SW 1271 (cell line): Measurements from ENCODE around the gene FARS2.

Experiments
- DNase-seq, 2 experiments: peaks; one replicate each; lab custom pipeline; 2025; lab: John Stamatoyannopoulos, UW

The FARS2 gene

DNA sequence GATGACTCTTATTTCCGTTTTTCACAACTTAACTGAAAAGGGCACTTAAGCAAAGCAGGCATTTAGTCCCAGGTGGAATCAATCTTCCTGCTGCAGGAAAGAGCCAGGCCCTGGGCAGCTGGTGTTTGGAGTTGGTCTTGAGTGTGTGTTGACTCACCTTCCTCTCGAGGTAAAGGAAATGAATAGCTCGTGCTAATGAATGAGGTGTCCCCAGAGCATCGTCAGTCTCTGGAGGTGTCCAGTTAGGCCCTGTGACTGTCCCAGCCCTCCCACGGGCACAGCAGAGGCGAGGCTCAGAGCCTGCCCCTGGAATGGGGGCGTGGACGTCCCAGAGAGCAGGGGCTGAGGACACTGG lies 467.7 kb downstream of the FARS2 start:
- peak in 1 of 2 experiments; percentile 35 for DNase-seq

DNA sequence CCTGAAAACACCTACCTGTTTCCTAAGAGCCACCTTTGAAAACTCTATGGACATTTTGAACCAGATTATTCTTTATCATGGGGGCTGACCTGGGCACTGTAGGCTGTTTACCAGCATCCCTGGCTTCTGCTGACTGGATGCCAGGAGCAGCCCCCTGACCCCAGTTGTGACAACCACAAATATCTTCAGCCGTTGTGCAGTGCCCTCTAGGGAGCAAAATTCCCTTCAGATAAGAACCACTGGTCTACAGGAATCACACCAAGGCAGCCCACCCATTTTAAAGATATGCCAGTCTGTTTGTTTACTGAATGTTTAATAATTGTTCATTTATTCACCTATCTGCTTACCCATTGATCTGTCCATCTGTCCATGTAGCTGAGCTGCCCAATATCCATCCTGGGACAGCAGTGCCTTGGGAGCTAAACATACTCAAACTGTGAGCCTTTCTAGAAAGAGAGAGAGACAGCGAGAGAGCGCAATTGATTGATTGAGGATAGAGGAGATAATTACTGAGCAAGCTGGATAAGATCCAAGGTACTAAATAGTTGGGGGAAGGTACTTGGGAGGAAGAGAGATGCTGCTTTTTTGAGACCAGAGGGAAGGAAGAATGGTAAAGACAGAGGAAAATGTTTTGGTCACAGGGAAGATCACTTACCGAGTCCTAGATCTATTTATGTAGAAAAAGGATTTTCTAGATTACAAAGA lies 468.7 kb downstream of the FARS2 start:
- DNase-seq = no peak

DNA sequence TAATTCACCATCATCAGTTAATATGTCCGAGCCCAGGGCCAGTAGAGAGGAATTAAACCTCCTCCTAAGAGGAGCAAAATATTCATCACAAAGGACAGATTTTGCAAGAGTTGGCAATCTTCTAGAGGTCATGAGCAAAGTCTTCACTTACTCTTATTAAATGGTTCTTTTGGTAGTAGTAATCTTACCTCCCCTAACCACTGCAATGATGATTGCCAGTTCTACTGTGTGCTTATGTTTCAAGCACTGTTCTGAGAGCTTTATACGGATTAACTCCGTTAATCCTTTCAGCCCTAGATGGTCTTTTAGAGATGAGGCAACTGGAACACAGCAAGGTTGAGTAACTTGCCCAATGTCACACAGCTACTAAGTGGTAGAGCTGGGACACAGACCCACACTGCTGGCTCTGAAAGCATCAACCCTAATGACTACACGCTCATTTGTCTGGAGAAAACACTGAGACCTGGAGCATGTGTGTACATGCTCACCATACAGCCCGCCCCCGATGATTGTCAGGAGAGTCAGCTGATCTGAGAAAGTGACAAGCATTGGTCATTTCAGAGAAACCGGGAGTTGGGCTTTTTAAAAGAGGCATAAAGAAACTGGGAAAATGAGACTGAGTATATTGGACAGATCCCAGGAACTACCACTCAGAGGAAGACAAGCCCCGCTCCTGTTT lies 469.4 kb downstream of the FARS2 start:
- no peak for DNase-seq

DNA sequence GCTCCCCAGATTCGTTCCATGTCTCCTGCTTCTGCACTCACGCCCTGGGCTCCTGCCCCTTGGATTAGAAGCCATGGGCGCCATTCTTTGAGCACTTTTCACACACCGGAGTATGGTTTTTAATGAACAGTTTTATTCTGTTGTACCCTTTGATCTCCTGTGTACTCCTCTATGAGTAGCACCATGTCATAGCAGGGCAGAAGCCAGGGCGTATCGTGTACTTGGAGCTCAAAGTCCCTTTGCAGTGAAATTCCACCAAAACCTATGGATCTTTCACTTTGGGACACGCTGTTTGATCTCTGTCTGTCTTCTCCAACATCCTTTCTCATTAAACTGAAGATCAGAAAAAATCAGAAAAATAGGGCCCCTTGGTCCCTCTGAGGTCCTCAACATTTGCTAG lies 470.1 kb downstream of the FARS2 start:
- DNase-seq = no peak

DNA sequence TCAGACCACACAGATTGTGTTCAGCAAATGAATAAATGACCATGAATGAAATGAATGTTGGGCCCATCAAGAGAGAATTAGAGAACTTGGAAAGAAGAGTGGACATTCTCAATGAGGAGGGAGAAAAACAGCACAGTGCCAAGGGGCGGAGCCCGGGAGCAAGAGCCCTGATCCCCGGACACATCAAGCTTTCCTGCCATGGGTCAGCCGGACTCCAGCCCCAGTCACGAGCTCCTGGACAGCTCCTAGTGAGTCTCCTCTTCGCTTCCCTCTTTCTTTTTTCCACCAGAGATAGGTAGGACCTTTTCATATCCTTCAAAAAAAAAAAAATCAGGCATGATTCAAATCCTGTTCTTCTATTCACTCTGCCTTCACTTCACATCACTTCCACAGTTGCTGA lies 471.2 kb downstream of the FARS2 start:
- no peak for DNase-seq

DNA sequence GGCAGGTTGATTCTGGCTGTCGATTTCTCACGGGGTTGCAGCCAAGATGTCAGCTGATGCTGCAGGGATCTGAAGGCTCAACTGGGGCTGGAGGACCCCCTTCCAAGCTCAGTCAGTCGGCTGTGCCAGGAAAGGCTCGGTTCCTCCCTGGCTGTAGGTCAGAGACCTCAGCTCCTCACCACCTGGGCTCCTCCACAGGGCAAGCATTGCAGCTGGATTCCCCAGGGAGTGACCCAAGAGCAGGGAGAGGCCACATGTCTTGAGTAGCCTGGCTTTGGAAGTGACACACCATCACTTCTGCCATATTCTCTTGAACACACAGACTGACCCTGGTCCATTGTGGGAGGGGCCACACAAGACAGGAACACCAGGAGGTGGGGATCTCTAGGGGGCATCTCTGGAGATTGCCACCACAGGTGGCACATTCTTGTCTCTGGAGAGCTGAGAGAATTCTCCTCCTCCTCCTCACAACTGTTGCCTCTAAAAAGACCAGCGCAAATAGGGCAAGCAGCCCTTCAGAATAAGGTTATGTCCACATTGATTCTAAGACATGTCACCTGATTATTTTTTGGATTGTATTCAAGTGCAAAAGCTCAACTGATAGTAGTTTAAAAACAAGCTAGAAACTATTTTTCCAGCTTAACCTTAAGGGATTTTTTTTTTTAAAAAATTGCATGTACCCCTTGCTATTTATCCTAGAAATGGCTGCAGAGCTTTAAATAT lies 474.9 kb downstream of the FARS2 start:
- no peak for DNase-seq

DNA sequence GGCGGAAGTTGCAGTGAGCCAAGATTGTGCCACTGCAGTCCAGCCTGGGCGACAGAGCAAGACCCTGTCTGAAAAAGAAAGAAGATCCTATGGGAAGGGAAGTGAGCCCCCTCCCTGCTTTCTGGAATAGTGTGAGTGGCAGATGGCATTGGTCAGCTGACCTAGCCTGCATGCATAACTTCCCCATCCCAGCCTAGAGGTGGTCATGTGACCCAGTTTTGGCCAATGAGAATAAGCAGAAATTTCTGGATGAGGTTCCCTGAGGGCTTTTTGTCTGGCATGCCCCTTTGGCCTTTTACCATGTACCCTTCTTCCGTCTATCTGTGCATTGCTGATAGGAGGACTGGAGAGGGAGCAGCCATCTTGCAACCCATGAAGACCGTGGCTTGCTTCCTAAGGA lies 476.1 kb downstream of the FARS2 start:
- DNase-seq = no peak

DNA sequence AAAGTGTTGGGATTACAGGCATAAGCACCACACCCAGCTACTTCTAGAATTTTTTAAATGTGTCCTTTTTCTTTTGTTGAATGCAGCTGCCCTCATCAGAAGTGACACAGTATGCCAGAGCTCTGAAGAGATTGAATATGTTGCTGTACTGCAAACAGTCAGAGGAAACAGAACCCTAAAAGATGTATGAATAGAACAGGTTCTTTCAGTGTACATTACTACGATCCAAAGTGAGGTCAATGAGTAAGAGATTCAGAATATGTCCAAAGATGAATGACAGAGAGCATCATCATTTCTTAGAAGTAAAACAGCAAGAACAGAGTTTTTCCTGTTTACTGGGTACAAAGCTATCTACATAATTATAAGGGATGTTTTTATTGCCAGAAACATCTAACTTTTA lies 476.9 kb downstream of the FARS2 start:
- DNase-seq = no peak

DNA sequence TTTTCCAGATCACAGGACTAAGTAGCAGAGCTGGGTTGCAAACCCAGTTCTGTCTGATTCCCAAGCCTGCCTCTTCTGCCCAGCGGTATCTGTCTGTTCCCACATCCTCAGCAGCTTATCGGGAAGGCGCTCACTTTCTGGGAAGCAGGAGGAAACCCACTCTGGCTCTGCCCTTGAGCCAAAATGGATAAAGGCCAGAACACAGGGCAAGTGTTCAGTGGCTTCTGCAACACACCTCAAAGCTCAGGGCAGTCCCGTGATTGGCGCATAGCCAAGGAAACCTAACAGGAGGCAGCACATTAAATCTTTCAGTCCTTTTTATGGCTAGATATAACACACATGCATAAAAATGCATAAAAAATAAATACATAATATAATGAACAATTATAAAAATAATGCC lies 483.2 kb downstream of the FARS2 start:
- no peak for DNase-seq

DNA sequence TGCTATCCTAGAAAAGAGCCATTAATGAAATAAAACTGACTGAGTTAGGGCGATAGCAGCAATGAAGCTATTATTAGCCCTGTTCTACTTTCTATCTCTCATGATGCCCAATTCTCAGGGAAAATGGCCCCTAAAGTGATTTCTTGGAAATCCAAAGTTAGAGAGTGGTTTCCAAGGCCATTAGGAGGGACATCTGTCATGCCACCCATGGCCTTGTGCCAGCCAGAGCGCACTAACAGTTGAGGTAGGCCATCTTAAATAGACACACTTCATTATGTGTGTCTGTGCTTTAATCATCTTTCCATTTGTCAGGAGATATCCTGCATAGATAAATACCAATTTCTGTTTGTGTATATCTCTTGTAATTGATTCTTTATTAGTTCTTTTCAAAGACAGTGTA lies 483.8 kb downstream of the FARS2 start:
- no peak for DNase-seq

DNA sequence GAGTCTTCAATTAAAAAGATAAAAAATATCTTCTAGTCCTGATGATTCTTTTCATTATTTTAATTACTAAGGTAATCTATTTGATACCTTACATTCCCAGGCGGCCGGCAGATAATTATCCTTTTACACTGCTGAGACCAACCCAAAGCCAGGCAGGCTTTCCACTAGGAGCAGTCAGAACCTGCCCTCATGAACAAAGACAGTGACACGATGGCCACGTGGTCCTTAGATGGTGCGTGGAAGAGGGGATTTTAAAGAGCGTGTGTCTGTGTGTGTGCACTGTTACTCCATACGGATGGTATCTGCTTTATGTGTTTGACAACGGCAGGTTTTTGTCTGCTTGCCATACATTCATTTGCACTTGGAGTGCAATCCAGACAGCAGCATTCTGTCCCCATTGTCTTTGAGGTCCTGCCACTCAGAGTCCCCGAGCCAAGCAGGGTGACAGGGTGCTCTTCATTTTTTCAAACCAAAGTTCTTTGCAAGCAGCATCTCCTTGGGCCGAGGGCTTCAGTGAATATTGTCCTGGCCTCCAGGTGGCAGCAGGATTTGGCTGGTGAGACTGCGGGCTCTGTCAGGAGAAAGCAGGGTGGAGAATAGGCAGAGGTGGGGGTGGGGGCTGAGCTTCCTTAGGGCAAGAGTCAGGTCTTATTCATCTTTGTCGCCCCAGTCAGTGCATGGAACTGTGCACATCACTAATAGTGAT lies 484.9 kb downstream of the FARS2 start:
- DNase-seq = no peak

DNA sequence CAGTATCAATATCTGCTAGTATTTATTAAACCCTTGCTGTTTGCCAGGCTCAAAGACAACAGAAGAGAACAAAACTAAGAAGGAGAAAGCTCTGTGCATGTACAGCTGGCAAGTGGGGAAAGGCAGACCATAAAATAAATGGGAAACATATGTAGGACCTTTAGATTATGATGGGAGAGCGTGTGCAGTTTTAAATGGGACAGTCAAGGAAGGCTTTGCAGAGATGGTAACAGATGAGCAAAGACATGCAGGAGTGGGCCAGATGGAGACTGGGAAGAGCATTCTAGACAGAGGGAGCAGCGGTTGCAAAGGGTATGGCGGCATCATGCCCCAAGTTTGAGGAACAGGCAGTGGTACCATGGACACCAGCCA lies 485.4 kb downstream of the FARS2 start:
- no peak for DNase-seq

DNA sequence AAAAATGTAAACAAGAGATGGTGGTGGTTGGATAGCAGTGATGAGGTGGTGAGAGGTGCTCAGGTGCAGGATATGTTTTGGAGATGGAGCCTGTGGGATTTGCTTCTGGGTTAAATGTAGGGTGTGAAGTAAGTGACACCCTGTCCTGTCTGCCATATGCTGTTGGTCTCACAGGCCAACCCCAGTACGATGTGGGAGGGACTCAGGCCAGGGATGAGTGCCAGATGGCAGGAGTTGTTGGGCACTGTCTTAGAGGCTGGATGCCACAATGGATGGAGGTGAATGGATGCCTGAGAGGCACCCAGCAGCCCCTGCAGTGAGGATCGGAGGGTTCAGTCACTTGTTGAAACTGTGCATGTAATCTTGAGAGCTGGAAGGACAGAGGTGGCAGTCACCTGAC lies 486.1 kb downstream of the FARS2 start:
- DNase-seq = no peak

DNA sequence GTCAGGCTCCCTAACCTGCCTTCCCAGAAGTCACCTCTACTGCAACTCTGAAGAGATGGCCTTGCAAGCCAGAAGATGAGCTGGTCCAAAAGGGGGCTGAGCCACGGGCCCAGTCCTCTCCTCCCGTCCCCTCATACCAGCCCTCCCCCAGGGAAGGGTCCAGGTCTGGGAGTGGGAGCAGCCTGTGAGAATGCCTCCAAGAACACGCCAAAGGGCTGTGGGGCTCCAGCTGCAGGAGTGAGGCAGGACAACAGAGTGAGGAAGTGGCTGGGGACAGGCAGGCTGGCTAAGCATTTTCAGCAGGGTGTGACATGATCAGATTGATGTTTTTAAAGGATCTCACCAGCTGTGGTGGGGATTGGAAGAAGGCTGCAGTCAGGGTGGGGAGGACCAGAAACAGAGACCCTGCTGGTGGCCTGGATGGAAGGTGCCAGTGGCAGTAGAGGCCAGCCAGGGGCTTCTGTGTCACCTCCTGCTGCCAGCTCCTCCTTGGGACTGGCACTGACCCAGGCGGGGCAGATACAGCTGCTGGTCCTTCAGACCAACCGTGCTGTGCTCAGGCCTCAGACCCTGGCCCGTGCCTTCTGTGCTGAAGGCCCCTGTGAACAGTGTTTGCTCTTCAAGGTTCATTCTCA lies 487.8 kb downstream of the FARS2 start:
- DNase-seq = no peak

DNA sequence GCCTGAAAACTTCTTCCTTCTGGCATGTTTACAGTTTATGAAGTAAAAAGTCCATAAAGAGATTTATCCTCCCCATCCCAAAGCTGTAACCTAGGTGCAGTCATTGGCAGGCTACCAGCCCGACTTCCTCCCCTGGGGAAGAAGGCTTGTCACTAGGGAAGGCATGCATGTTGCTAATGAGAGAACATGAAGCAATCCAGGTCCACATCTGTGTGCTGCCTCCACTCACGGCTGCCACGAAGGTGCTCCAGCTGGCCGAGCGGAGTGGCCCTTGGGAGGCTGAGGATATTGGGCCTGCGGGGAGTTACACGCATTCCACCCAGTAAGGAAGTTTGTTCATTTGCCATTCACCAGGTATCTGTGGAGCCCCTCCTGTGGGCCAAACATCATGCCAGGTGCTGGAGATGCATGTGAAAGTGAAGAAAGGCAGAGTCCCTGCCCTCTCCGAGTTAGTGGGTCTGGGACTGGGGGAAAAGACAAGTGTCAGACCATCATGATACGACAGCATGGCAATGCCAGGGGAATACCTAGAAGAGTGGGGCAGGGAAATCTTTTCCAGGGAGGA lies 488.4 kb downstream of the FARS2 start:
- DNase-seq = no peak

DNA sequence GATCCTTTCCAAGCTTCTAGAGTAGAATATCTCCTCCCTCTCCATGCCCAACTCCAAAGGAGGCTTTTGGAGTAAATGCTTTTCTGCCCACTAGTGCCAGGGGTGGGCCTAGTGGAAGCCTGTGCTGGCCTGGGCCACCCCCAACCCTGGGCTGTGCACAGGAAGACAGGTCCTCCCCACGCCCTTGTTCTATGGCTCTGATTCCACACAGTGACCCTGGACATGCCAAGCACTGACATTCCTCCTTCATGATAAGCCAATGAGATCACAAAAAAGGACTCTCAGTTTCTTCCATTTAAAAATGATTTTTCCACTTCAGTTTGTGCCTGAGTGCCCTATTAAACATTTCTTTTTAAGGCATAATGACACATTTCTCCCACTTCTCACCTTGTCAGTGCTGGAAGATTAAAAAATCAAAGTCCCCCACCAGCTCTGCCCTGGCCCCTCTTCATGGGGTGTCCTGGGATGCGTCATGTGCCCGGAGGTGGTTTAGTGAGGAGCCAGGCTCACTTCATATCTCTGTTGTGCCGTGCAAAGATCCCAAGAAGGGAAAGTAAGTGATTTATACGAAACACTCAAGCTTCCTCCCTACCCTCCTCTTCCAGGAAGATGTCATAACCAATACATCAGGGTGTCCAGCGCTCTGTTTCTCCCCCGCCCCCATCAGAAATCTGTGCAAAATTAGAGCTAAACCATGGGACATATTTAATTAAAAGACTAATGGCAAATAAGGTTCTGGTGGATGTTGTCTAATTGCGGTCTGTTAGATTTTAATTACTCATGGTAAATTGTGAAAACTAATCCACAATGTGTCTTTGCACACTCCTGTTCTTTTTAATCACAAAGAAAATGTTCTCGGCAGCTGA lies 490.4 kb downstream of the FARS2 start:
- no peak for DNase-seq

DNA sequence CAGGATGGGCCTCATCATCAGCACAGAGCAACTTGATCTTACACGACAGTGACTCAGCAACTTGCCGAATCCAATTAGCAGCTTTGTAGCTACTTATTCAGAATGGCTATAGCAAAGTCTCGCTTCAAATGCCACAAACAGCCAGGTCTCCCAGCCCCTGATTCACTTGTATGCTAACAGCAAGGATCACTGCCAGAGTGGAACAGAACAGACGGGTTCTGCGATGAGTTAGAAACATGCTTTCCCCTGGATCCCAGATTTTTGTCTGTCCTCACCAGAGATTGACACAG lies 491.0 kb downstream of the FARS2 start:
- no peak for DNase-seq

DNA sequence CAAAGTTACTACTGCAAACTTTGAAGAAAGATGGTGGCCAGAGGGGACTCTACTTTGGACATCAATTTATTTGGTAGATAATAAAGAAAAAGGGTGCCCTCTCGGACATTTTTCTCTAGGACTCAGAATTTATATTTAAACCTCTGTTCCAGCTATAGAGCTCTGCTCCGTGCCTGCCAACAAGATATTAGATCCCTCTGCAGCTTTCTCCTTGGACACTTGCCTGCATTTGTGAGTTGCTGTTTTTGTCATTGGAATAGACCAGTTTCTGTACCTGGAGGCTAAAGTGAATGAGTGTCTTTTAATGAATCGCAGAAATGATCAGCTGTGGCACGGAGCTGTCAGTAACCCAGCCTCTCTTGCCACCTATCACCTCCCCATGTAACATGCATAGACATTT lies 491.9 kb downstream of the FARS2 start:
- DNase-seq = no peak

DNA sequence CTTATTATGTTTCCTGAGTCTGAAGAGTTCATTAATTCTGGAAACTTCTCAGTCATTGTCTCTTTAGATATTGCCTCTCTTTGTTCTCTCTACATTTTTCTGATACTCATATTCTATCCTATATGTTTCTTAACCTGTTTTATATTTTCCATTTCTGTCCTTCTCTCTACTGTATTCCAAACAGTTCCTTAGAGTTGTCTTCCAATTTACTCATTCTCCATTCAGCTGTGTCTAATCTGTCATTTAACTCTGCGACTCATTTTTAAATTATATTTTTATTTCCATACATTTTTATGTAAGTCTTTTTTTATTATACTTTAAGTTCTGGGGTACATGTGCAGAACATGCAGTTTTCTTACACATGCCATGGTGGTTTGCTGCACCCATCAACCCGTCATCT lies 493.6 kb downstream of the FARS2 start:
- DNase-seq = no peak

DNA sequence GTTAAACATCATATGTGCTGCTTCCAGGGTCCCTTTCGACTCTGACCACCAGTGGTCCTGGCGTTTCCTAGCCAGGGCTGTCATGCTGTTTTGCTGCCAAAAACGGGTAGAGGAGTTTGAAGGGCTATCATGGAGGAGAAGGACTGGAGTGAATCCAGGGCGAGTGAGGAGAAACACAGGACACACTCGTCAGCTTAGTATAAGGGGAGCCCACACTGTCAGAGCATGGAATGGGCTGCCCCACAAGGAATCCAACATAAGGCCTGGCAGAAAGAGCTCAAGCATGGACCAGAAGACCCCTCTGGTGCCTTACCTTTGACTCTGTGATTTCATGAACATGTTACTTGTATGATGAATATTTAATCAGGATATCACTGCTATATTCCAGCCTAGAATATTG lies 498.3 kb downstream of the FARS2 start:
- no peak for DNase-seq

DNA sequence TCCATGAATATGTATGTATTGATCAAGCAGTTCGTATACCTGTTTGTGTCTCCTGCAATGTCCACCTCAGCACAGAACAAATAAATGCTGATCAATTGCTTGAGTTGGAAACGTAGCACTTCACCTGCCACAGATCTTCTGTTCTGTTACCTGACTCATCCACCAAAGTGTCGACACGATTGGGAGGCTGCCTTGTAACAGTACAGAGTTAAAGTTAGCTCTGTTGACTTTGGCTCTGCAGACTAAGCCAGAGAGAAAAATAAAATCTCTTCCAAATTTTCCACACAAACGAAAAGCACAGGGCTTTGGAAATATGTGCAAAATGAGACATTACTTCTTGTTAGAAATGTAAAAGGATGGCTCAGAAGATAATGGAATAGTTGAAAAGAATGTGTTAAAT lies 500.1 kb downstream of the FARS2 start:
- no peak for DNase-seq
